T-helper 1 cell treated with Interleukin-12 subunit alpha and Interleukin-12 subunit beta and Interleukin-4 antibody, amounts not matched to agents 30 ng/mL and 1 ng/mL, for 36 hours (primary cell): ENCODE measurements around the gene AIFM2. TPM values are rescaled to one million over a fixed set of nuclear protein-coding genes. Genes with fewer than 3 reads are reported as not detected.

Experiments used
- intact Hi-C: fragments of 100-400 bp; cut with micrococcal nuclease; formaldehyde crosslinking; loops from one replicate; pipeline ENCODE4 v1.15.1; 2024
- total RNA-seq: library from RNA; stranded (reverse); gene quantifications from 2 replicates; pipeline ENCODE4 v1.2.3, GENCODE V29; 2022

The AIFM2 gene
- total RNA-seq, 1 donor from 2014 or later, result 4.9 TPM

DNA sequence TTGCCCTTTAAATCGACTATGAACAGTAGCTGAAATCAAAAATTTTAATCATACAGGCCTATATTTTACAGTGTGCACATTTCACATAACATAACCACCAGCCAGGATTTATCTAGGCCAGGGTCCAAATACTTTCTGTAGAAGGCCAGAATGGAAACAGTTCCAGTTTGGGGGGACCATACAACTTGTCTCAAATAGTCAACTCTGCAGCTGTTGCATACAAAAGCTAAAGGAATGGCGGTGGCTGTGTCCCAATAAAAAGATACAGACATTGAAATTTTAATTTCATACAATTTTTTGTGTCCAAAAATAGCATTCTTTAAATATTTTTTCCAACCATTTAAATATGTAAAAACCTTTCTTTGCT lies 14.6 kb upstream of the AIFM2 start:
- intact Hi-C loops, result loop anchor here (1.0 to 2.0 kb wide), 3 partner anchors 52 to 1024 kb away; no protein-coding TSS in a partner anchor

DNA sequence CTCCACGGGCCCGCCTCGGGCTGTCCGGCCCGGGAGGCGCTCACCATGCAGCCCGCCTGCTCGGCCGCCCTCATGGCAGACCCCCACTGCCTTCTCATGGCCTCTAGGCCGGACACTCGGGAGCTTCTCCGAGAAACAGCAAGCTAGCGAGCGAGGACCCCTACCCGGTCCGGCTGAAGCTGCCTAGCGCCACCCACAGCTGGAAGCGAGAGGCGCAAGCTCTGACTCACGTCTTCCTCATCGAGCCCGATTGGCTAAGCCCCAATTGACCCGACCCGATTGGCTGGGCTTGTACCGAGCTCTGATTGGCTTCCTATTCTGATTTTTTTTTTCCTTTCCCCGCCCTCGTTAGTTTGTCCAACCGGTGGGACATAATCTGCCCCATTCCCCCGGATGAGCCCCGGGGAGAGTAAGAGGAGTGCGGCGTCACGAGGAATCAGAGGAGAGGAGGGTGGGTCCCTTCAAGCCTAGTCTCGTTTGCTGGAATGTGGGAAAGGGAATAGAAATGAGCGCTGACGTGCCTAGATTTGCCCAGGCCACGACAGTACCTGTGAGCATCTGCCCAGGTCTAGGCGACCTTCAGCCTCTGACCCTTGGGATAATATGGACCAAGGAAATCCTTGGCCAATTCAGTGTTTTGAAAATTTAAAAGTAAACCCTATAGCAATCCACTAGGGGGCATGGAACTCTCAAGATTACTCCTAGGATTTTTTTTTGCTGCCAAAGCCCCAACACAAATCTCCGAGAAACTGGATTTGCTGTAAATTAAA lies 14.0 kb upstream of the AIFM2 start, which contains the start of gene TYSND1:
Gene TYSND1 (minus strand): TSS at position 212 of the 770 bp plus-strand sequence. CDS start 114 bp downstream, at position 98.
- intact Hi-C loops, result loop anchor here (1.0 to 2.0 kb wide), 12 partner anchors 14 to 1024 kb away; partner anchors contain the start of genes AIFM2, EIF4EBP2, LRRC20 and PPA1

DNA sequence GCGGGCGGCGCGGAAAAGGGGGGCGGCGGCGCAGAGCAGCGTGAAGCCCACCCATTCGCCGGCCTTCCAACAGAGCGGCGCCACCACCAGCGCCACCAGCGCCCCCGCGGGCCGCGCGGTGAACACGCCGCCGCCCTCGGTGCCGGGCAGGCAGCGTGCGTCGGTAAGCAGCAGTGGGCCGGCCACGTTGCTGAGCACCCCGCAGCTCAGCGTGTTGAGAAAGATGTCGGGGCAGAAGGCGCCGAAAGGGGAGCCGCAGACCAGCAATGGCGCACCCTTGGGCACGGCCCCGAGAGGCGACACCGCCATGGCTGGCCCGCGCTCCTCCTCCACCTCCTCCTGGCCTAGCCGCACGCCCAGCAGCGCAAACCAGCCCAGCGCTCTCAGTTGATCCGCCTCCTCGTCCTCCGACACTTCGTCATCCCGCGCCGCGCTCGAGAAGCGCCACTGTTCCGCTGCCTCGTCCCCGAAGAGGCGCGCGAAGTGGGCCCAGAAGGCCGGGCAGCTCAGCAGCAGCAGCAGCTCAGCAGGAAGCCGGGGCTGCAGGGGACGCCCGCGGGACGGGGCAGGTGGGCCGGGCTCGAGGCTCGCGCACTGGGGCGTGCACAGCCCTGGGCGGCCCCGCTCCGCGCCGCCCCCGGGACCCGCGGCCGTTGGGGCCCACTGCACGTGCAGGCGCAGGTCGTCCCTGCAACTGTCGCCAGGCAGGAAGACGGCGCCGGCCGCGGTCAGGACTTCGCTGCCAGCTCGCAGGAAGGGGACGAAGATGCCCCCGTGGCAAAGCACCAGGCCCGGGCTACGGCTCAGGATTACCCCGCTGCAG lies 13.3 kb upstream of the AIFM2 start:
- intact Hi-C loops, result loop anchor here (1.0 to 2.0 kb wide), 10 partner anchors 14 to 1023 kb away; partner anchors contain the start of genes AIFM2, EIF4EBP2, LRRC20 and PPA1

DNA sequence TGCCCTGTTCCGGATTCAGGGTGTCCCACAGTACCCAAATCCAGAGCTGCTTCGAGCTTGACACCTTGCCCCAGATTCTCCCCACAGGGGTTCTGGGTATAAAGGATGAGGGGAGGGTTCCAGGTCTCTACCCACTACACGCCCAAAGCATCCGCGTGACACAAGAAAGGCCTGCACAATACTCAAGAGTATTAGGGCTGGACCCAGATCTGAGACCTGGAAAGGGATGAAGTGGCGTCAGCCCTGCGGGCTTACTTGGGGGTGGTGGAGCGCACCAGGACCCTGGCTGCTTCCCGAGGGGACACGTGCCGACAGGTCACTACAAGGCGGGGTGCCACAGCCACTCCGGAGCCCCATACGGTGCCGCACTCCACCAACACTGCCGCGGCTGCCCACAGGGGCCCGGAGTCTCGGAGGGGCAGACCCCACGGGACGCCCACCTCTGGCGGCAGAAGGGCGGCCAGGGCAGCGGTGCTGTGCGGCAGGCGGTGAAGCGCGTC lies 12.6 kb upstream of the AIFM2 start:
- intact Hi-C loops, result no loop called here

DNA sequence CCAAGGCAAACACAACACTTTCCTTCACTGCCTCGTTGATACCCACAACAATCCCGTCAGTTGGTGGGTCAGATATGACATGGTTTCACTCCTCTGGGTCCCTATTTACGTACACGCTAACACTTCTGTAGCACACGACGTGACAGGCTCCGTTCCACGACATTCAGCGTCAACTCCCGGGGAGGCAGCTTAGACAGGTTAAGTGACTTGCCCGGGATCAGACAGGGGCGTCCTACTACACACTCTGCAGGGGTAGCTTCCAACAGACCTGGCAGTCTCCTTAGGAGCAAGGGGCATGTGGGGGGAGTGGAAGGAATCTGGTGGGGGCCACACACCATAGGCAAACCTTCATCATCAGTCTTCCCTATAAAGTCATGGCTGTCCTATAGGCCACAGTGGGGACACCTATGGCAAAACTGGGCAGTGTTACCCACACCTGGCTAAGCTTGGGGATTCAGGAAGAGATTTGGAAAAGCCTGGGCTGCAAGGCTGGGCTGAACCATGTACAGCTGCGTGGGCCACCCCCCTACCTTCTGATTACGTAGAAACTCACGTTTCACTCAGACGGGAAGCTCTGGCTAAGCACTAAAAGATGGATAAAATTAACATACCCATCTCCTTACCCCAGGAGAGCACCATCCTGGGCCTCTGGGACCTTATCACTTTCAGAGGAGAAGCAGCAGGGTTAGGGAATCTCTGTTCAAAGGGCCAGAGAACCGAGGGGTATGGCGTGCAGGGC lies 11.9 kb upstream of the AIFM2 start:
- intact Hi-C loops, result no loop called here

DNA sequence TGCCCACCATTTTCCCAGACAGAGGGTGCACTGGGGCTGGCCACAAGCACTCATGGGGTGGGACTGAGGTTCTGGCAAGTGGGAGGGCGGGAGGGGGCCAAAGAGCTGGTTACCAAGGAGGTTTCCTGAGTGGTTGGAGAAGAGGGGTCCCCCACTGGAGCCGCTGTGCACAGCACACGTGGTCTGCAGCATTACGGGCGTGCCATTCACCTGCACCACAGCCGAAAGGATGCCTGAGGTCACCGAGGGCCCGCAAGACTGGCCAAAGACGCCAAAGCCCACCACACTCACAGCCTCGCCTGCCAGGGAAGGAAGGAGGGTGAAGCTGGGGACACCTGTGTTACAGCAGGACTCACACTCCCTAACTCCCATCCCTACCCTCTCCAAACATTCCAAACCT lies 9.9 kb upstream of the AIFM2 start:
- intact Hi-C loops, result no loop called here

DNA sequence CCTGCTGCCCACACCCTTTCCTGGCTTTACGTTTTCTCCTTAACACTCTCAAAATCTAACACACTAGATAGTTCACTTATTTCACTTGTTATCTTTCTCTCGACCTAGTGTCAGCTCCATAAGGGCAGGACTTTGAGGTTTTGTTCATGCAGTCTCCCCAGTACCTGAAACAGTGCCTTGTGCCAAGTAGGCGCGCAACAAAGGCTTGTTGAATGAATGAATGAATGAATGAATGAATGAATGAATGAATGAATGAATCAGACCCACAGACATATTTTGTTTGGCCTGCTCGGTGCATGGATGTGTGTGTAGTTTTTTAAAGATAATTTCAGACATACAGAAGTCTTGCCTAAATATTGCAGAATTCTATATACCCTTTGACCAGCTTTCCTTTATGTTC lies 7.7 kb upstream of the AIFM2 start:
- intact Hi-C loops, result no loop called here

DNA sequence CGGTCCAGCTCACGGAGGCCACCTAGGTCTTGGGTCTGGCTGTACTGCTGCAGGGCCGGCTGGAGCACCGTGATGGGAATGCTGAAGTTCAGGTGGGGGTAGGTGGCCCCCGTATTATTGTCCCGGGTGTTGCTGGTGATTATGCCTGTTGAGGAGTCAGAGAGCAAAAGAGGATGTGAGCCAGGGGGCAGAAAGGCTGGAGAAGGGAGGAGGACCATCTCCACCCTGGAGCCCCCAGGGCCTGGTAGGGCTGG lies 7.3 kb upstream of the AIFM2 start:
- intact Hi-C loops, result no loop called here

DNA sequence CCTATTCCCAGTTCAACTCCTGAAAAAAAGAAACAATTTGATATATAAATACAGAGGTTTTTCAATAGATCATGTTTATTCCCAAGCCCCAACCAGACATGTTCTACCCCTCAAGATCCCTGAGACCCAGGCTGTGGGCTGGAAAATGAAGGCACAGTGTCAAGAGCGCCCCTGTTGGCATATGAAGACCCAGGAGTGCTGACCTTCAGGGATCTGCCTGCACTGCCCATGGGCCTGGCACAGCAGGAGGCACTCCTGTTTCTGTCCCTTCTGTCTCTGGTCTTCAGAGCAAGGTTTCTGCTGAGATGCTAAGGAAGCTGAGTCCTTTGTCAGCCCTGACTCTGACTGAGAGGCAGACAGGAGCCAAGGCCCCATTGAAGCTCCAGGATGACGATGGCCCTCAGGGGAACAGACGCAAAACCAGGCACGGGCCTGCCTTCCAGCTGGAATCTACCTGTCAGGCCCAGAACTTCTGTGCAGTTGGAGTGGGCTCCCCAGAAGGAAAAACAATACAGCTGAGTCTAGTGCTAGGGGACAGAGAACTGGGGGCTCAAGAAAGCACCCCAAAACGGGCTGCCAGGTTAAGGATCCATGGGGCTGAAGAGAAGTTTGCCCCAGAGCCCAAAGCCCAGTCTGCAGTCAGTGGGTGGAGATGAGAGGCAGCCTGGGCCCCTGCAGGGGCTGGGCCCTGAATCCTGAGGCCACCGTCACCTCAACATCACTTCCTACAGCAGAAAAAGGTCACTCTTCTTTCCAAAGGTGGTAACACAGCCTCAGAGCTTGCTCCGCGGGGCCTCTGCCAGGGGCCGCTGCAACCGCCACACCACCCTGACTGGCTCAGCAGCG lies 6.7 kb upstream of the AIFM2 start:
- intact Hi-C loops, result no loop called here

DNA sequence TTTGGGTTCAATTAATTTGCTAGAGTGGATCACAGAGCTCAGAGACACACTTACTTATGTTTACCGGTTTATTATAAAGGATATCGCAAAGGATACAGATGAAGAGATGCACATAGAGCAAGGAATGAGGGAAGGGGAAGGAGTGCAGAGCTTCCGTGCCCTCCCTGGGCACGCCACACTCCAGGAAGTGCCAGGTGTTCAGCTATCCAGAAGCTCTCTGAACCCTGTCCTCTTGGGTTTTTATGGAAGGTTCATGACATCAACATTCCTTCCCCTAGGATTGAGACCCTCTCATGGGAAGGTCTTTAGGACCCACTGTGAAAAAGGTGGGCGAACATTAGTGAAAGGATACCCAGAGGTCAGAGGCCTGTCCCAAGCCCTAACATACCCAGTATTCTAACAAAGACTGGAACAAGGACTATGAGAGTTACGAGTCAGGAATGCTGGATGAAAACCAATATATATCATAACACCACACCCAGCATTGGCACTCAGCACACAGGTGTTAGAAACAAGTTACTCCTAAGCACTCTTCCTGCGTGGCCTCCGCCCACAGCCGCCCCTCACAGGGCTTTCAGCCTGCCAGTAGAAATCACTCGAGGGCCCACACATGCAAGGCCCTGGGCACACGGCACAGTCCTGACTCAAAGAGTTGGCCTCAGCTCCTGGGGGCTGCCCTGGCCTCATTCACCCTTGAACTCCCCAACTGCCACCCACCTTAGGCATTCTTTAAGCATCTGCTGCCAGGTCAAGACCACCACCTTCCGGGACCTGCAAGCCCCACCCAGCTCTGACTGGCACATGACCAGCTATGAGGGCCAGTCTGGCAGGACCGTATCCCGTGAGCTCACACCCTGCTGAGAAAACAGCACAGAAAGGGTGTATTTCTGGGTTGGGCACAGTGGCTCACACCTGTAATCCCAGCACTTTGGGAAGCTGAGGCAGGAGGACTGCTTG lies 5.6 kb upstream of the AIFM2 start:
- intact Hi-C loops, result no loop called here

DNA sequence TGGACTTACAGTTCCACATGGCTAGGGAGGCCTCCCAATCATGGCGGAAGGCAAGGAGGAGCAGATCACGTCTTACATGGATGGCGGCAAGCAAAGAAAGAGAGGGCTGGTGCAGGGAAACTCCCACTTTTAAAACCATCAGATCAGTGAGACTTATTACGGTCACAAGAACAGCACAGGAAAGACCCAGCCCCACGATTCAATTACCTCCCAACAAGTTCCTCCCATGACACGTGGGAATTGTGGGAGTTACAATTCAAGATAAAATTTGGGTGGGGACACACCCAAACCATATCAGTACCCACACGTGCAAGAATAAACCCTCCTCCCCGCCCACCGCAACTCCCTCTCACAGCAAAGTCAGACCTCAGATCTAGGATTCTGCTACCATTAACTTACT lies 4.5 kb upstream of the AIFM2 start:
- intact Hi-C loops, result no loop called here

DNA sequence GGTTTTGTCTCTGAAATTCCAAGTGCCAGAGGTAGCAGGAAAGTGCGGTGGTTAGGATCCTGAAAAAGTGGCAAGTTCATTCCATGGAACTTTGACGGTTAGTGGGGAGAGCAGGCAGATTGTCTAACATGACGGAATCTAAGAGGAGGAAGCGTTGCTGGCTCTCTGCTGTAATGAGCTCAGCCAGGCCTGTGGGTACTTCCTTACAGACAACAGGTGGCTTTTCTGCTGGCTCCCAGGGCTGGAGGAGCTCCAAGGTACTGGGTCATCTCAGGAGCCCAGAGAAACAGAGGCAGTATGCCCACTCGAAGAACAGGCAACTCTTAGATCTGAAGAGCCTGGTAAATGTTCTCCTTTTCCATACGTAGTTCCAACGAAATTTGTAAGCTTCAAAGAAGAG lies 3.1 kb upstream of the AIFM2 start:
- intact Hi-C loops, result no loop called here

DNA sequence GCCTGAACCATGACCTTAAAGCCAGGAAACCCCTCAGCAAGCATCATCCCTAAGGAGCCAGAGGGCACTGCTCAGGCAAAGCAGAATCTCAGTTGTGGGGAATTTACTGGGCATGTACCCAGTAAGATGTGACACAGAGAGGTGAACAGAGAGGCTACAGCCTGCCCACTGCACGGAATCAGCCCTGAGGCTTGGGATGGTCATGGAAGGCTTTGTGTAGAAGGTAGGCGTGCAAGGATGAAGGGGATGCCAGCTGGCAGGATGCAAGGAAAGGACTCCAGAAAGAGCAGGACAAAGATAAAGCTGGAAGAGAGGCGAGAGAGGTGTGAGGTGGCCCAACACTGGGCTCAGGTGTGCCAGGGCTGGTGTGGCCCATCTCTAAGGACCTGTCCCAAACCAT lies 2.4 kb upstream of the AIFM2 start:
- intact Hi-C loops, result no loop called here

DNA sequence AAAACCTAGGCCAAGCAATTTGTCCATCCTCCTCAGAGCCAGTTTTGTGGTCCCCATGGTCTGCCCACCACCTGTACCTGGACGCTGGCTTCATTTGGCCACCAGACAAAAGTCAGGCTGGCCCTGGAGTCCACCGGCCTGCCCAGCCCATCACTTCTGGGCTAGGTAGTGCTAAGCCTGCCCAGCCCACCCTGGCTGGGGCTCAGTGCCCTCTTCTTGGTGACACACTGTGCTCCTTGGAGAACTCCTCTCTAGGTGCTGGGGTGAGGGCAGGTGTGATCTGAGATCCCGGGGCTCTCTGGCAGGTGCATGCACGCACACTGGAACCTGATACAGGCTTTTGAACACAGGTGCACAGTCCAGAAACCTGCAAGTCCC lies 1.1 kb downstream of the AIFM2 start:
- intact Hi-C loops, result loop anchor here (5.0 kb wide), 1 partner anchor 39 kb away; no protein-coding TSS in a partner anchor

DNA sequence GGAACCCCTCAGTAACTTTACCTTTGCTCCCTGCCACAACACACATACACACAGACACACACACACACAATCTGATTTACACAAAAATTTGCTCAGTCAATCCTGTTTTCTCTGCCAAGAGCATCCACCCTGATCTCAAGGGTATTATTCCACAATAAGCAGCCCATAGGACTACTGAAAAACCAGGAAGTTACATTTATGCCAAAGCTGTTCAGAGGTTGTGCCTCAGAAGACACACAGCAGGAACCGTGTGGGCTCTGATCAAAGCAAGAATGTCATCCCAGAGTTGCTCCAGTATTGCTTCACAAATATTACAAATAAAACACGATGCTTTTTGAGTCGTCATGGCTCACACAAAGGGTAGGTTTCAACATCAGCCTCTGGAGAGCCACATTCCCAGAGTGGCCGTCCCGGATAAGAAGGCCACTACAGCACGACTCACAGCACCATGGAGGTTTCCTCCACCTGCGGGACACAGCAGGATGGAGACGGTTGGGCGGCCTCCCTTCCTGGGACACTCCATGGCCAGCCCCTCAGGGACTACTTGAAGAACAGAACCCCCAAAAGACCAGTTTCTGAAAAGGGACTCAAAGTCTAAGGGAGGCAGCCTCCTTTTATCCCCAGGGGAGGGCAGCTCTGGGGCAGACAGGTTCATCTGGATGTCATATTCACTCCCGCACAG lies 1.6 kb downstream of the AIFM2 start:
- intact Hi-C loops, result loop anchor here (5.0 kb wide), 1 partner anchor 39 kb away; no protein-coding TSS in a partner anchor

DNA sequence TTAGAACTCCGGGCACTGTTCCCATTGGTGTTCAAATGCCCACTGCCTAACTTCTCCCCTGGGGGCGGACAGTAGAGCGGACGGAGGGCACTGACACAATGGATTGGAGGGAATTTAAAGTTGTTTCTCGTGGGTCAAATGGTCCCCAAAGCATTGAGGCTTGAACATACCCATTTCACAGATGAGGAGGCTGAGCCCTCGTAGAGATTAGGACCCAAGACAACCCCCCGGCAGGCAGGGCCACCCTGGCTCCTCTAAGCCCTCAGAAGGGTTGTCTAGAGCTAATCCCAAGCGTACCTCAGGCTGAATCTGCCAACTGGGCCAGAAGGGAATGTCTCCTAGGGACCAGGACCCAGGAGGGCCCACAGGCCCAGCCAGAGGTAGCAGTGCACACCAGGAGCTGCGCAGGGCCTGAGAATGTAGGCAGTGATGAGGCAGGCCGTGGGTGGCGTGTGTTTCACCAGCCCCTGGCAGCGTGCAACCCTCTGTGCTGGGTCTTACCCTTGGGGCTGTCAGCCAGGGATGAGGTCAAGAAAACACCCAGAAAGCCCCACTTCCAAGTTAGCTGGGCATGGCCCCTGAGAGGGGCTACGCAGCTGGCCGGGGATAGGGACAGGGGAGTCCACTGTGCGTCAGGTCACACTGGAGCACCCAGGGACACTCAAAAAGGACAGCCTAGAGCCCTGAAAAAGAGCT lies 5.8 kb downstream of the AIFM2 start:
- intact Hi-C loops, result no loop called here

DNA sequence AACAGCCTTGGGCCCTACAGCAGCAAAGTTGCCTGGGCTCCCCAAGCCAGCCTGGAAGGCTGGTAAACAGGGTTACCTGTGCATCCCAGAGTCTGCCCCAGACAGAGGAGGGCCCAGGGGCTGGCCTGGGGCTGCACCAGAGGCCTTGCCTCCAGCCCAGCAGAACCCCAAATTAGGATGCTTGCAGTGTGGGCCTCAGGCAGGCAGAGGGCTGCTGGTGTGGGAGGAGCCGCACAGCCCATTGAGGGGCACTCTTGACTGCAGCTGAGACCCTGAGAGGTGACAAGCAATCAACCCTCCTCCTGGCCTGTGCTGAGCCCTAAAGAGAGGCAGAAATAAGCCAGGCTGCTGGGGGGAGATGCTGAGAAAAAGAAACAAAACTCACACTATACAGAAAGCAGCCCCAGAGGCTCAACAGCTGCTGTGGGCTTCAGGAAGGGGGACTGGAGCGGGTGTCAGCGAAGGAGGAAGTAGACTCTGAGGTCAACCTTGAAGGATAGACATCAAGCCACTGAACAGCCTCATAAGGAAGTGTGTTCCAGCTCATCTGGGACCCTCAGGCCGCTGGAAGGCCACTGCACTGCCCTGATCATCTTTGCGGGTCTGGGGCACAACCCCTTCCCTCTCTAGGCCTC lies 6.6 kb downstream of the AIFM2 start:
- intact Hi-C loops, result no loop called here

DNA sequence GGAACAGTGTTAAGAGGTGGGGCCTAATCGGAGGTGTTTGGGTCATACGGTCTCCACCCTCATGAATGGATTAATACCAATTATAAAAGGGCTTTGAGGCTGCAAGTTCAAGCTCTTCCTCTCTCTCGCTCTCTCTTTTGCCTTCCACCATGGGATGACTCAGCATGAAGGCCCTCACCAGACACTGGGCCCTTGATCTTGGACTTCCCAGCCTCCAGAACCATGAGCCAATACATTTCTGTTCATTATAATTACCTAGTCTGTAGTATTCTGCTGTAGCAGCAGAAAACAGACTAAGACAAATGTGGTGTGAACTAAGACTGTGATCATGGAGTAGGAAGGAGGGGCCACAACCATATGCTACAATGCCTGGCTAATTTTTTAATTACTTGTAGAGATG lies 7.7 kb downstream of the AIFM2 start:
- intact Hi-C loops, result no loop called here
